ENCODE measurements around the gene TNFSF8. TPM values are rescaled to one million over a fixed set of nuclear protein-coding genes. Genes with fewer than 3 reads are reported as not detected.
A peak's percentile ranks its signal among the peaks of the same experiment; 100 is the strongest.

TNFSF8 gene
- total and polyA plus RNA-seq, 2 of the 8 experiments (the other 6 are each of a cell fraction or from before 2014, with no cell fraction given), result not detected

DNA sequence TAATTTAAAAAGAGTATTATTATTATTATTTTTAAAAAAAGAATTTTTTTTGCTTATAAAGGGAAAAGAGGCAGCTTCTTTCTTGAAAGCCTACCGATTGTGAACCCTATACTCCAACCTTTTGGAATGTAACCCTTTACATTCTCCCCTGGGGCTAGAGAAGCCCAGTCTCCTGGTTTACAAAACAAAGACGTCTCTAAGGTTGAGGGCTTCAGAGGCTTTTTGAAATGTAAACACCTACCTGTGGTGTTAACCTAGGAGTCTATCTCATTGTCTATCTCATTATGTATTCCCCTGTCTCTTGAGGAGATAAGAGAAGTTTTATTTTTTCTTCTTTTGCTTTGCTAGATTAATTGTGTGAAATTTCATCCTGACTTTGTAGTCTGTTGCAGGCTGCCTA is 4.7 kb downstream of the TNFSF8 start (continued):
- TF ChIP-seq TCF12 (IDR thresholded peaks at IDR 0.05; ENCODE audit: low read depth, low read length), result peak; percentile 89; the same call in 1 of the 2 replicates
- TF ChIP-seq, protein P1, sequence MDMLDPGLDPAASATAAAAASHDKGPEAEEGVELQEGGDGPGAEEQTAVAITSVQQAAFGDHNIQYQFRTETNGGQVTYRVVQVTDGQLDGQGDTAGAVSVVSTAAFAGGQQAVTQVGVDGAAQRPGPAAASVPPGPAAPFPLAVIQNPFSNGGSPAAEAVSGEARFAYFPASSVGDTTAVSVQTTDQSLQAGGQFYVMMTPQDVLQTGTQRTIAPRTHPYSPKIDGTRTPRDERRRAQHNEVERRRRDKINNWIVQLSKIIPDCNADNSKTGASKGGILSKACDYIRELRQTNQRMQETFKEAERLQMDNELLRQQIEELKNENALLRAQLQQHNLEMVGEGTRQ (IDR thresholded peaks at IDR 0.05; ENCODE audit: low read length), result no peak
- TF ChIP-seq RBBP5 (IDR thresholded peaks at IDR 0.05; ENCODE audit: borderline replicate concordance, low read depth, low read length), result no peak
- no peak for TF ChIP-seq SRF (IDR thresholded peaks at IDR 0.05; ENCODE audit: low read depth, low read length)
- TF ChIP-seq TBP (IDR thresholded peaks at IDR 0.05; ENCODE audit: low read depth, low read length), result no peak

Measured in H1 (cell line).